ENCODE measurements around the gene CEP70. TPM values are rescaled to one million over a fixed set of nuclear protein-coding genes. Genes with fewer than 3 reads are reported as not detected.
"Not testable (repeated sequence)": the region's sequence is repeated elsewhere in the genome, so short reads cannot be mapped to it uniquely, and the experiment has no call there.

The CEP70 gene
- total RNA-seq, 1 experiment from 2014 or later: 64.5 TPM

DNA sequence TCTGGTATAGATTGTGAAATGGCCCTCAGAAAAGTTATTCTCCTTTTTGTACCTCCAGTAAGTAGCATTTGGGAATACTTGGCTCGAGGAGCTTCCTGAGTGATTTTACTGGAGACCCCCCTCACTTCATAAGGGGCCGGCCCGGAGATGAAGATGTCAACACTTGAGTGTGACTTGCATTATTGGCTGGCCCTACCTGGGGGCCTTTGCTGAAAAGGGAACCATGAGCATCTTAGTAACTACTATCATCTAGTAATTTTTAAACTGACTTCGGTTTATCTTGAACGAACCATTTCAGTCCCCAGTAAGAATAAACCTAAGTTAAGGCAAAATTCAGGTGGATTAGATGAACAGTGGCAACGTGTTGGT, 15.8 kb upstream of the CEP70 start:
- POLR2A ChIA-PET: no interaction called here

GRCh38 chr3:138608322-138609135, 14.5 kb upstream of the CEP70 start, which contains the start of gene FAIM:
TSS of gene FAIM (plus strand) at chr3:138608771. CDS start at chr3:138619727, 10,956 bp downstream.
- H3K36me3 ChIP-seq (ENCODE audit: control insufficient read depth, insufficient read depth, low read length): no peaks in the 10 kb centered on the region
- H3K27me3 ChIP-seq (ENCODE audit: control insufficient read depth, insufficient read depth, low read length): no peaks in the 10 kb centered on the region
- ChIA-PET POLR2A (no interaction called here), CTCF (interaction anchor here (0.6 kb wide), 1 partner anchor 13 kb away, joined by 4 read pairs; no protein-coding TSS in a partner anchor)
- no TSS peak for BruUV-seq (replicated peaks)
- peaks cover 16% of the 10 kb centered on the region for H3K4me1 ChIP-seq (ENCODE audit: control insufficient read depth, insufficient read depth, low read length)
- ATAC-seq (peak; percentile 87), DNase-seq (ENCODE audit: low read depth, low spot score) (no peak)
- intact Hi-C loops (cut with micrococcal nuclease; ENCODE audit: unreplicated experiment): no loop called here
- TF ChIP-seq CTCF (IDR thresholded peaks at IDR 0.05) (no peak), SIN3A (IDR thresholded peaks at IDR 0.05; ENCODE audit: borderline replicate concordance, insufficient read depth, low read depth, low read length) (no peak), TCF7L2 (IDR thresholded peaks at IDR 0.05; ENCODE audit: low read depth, low read length) (peak; percentile 43; the same call in 1 of the 2 replicates), POLR2AphosphoS5 (IDR thresholded peaks at IDR 0.05; ENCODE audit: low read depth, low read length) (peak; percentile 64; the same call in 1 of the 2 replicates)
- TF ChIP-seq, protein P1, sequence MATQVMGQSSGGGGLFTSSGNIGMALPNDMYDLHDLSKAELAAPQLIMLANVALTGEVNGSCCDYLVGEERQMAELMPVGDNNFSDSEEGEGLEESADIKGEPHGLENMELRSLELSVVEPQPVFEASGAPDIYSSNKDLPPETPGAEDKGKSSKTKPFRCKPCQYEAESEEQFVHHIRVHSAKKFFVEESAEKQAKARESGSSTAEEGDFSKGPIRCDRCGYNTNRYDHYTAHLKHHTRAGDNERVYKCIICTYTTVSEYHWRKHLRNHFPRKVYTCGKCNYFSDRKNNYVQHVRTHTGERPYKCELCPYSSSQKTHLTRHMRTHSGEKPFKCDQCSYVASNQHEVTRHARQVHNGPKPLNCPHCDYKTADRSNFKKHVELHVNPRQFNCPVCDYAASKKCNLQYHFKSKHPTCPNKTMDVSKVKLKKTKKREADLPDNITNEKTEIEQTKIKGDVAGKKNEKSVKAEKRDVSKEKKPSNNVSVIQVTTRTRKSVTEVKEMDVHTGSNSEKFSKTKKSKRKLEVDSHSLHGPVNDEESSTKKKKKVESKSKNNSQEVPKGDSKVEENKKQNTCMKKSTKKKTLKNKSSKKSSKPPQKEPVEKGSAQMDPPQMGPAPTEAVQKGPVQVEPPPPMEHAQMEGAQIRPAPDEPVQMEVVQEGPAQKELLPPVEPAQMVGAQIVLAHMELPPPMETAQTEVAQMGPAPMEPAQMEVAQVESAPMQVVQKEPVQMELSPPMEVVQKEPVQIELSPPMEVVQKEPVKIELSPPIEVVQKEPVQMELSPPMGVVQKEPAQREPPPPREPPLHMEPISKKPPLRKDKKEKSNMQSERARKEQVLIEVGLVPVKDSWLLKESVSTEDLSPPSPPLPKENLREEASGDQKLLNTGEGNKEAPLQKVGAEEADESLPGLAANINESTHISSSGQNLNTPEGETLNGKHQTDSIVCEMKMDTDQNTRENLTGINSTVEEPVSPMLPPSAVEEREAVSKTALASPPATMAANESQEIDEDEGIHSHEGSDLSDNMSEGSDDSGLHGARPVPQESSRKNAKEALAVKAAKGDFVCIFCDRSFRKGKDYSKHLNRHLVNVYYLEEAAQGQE (IDR thresholded peaks at IDR 0.05; ENCODE audit: insufficient read depth in 1 of 2, low read depth in 2 of 2, low read length in 1 of 2): 0 out of 4 replicates have a peak, but pooled peaks of 1 of the 2 experiments have one; percentile 44
- peak within 1 kb of the TSS; percentile 88 for H3K27ac ChIP-seq (ENCODE audit: low read length)
- H3K9me3 ChIP-seq (ENCODE audit: control insufficient read depth, insufficient read depth, low read depth, low read length): no peaks in the 10 kb centered on the region
- peak within 1 kb of the TSS; percentile 48 to 81 for H3K4me3 ChIP-seq (ENCODE audit: low read depth in 2 of 2, low read length in 2 of 2)
- in situ Hi-C loops (cut with HindIII; ENCODE audit: low pct_unique_long_range_greater_than_20kb, low sequenced_read_pairs): no loop called here

More for the DNA sequence above, 15.8 kb upstream of the CEP70 start:
- Histone ChIP-seq H3K27ac (ENCODE audit: low read length) (peak overlapping the region; percentile 88), H3K36me3 (ENCODE audit: control insufficient read depth, insufficient read depth, low read length) (no peaks in the 10 kb centered on the region), H3K4me3 (ENCODE audit: low read depth in 2 of 2, low read length in 2 of 2) (peak overlapping the region; percentile 48 to 81), H3K27me3 (ENCODE audit: control insufficient read depth, insufficient read depth, low read length) (no peaks in the 10 kb centered on the region), H3K9me3 (ENCODE audit: control insufficient read depth, insufficient read depth, low read depth, low read length) (no peaks in the 10 kb centered on the region), H3K4me1 (ENCODE audit: control insufficient read depth, insufficient read depth, low read length) (peaks cover 14% of the 10 kb centered on the region)
- BruUV-seq (replicated peaks): TSS peak; percentile 87
- no peak for TF ChIP-seq SIN3A (IDR thresholded peaks at IDR 0.05; ENCODE audit: borderline replicate concordance, insufficient read depth, low read depth, low read length)
- TF ChIP-seq TCF7L2 (IDR thresholded peaks at IDR 0.05; ENCODE audit: low read depth, low read length): no peak
- TF ChIP-seq POLR2AphosphoS5 (IDR thresholded peaks at IDR 0.05; ENCODE audit: low read depth, low read length): no peak
- no peak for TF ChIP-seq CTCF (IDR thresholded peaks at IDR 0.05)
- TF ChIP-seq, protein P1 (IDR thresholded peaks at IDR 0.05; ENCODE audit: insufficient read depth in 1 of 2, low read depth in 2 of 2, low read length in 1 of 2): no peak
- in situ Hi-C loops (cut with HindIII; ENCODE audit: low pct_unique_long_range_greater_than_20kb, low sequenced_read_pairs) (no loop called here), intact Hi-C loops (cut with micrococcal nuclease; ENCODE audit: unreplicated experiment) (no loop called here)
- DNase-seq (ENCODE audit: low read depth, low spot score) (no peak), ATAC-seq (no peak)
- CTCF ChIA-PET: no interaction called here

GRCh38 chr3:138604106-138604595, 10.1 kb upstream of the CEP70 start:
- ATAC-seq; in situ Hi-C loops (cut with HindIII; ENCODE audit: low pct_unique_long_range_greater_than_20kb, low sequenced_read_pairs); H3K27ac ChIP-seq (ENCODE audit: low read length); H3K4me1 ChIP-seq (ENCODE audit: control insufficient read depth, insufficient read depth, low read length); H3K4me3 ChIP-seq (ENCODE audit: low read depth in 2 of 2, low read length in 2 of 2); DNase-seq (ENCODE audit: low read depth, low spot score); H3K9me3 ChIP-seq (ENCODE audit: control insufficient read depth, insufficient read depth, low read depth, low read length); POLR2A ChIA-PET; H3K36me3 ChIP-seq (ENCODE audit: control insufficient read depth, insufficient read depth, low read length); CTCF ChIA-PET; BruUV-seq (replicated peaks); intact Hi-C loops (cut with micrococcal nuclease; ENCODE audit: unreplicated experiment); H3K27me3 ChIP-seq (ENCODE audit: control insufficient read depth, insufficient read depth, low read length): not testable (repeated sequence)
